OCI-LY1 (cell line): Measurements from ENCODE around the gene TMEM201.

Source experiments
- H2AFZ ChIP-seq: fragments of 200-600 bp; sonication (generic), shearing (Covaris generic); 2 replicates; pipeline ENCODE4 v1.6.0; 2014; ENCODE audit warnings: antibody characterized with exemption, mild to moderate bottlenecking, low read length
- H3F3A ChIP-seq: fragments of 200-600 bp; sonication (generic), shearing (Covaris generic); 2 replicates; pipeline ENCODE4 v1.6.0; 2014; ENCODE audit warnings: mild to moderate bottlenecking, antibody characterized with exemption, low read length, moderate library complexity; ENCODE audit not compliant: insufficient read depth
- H3K27ac ChIP-seq: fragments of 200-600 bp; sonication (generic); 2 replicates; pipeline ENCODE4 v1.5.1; 2014; ENCODE audit warnings: low read length, mixed run types, mild to moderate bottlenecking, low read depth; ENCODE audit not compliant: poor library complexity, severe bottlenecking
- H3K27me3 ChIP-seq: fragments of 200-600 bp; sonication (generic); 2 replicates; pipeline ENCODE4 v1.6.0; 2014; ENCODE audit warnings: antibody characterized with exemption, mild to moderate bottlenecking, low read length, moderate library complexity; ENCODE audit not compliant: insufficient read depth
- H3K36me3 ChIP-seq: fragments of 200-600 bp; sonication (generic); 2 replicates; pipeline ENCODE4 v1.6.1; 2014; ENCODE audit warnings: mild to moderate bottlenecking, antibody characterized with exemption, low read length, moderate library complexity, mixed read lengths; ENCODE audit not compliant: insufficient read depth
- H3K4me1 ChIP-seq: fragments of 200-600 bp; sonication (generic); 2 replicates; pipeline ENCODE4 v1.5.1; 2014; ENCODE audit warnings: mild to moderate bottlenecking, low read length, moderate library complexity; ENCODE audit not compliant: insufficient read depth, severe bottlenecking
- H3K4me2 ChIP-seq: fragments of 200-600 bp; sonication (generic), shearing (Covaris generic); 2 replicates; pipeline ENCODE4 v1.6.1; 2014; ENCODE audit warnings: low read length
- H3K4me3 ChIP-seq: fragments of 200-600 bp; sonication (generic); 2 replicates; pipeline ENCODE4 v1.5.1; 2014; ENCODE audit warnings: low read length, low read depth, mild to moderate bottlenecking, mixed read lengths; ENCODE audit not compliant: poor library complexity, severe bottlenecking
- H3K79me2 ChIP-seq: fragments of 200-600 bp; shearing (Covaris generic); 2 replicates; pipeline ENCODE4 v1.6.1; 2016; ENCODE audit warnings: mixed run types, low read length, mixed read lengths; ENCODE audit not compliant: insufficient read depth
- H3K9ac ChIP-seq: fragments of 200-600 bp; sonication (generic), shearing (Covaris generic); 2 replicates; pipeline ENCODE4 v1.6.1; 2014; ENCODE audit warnings: mild to moderate bottlenecking, low read length, mixed read lengths
- H3K9me2 ChIP-seq: fragments of 200-600 bp; sonication (generic), shearing (Covaris generic); 2 replicates; pipeline ENCODE4 v1.6.1; 2014; ENCODE audit warnings: low read depth, mild to moderate bottlenecking, low read length, mixed read lengths
- H3K9me3 ChIP-seq: fragments of 200-600 bp; shearing (Covaris generic); 2 replicates; pipeline ENCODE4 v1.6.1; 2014; ENCODE audit warnings: low read length, mixed read lengths
- H4K20me1 ChIP-seq: fragments of 200-600 bp; sonication (generic), shearing (Covaris generic); 2 replicates; pipeline ENCODE4 v1.6.0; 2016; ENCODE audit warnings: mild to moderate bottlenecking, low read length; ENCODE audit not compliant: insufficient read depth
- CTCF ChIP-seq: fragments of 200-600 bp; sonication (generic), shearing (Covaris generic); IDR thresholded peaks from 2 replicates; pipeline ENCODE4 v1.5.1; 2017; ENCODE audit warnings: mild to moderate bottlenecking, antibody characterized with exemption, low read length, moderate library complexity, mixed read lengths
- EZH2 ChIP-seq: fragments of 200-600 bp; sonication (generic), shearing (Covaris generic); IDR thresholded peaks from 2 replicates; pipeline ENCODE4 v1.8.0; 2017; ENCODE audit warnings: borderline replicate concordance, mixed run types, mild to moderate bottlenecking, antibody characterized with exemption, low read length, moderate library complexity, mixed read lengths

TMEM201 gene

GRCh38 chr1:9602794-9603167 lies 14.1 kb downstream of the TMEM201 start:
- Histone ChIP-seq H3K36me3 (peaks cover 82% of the 10 kb centered on the region), H4K20me1 (no peaks in the 10 kb centered on the region)

GRCh38 chr1:9603307-9603706 lies 14.6 kb downstream of the TMEM201 start:
- no peak overlapping the region for H3K4me2 ChIP-seq
- no peak overlapping the region for H3K27ac ChIP-seq
- H3F3A ChIP-seq, result no peaks in the 10 kb centered on the region
- H3K4me1 ChIP-seq, result no peaks in the 10 kb centered on the region
- no peak overlapping the region for H3K4me3 ChIP-seq
- no peak overlapping the region for H3K9ac ChIP-seq
- H2AFZ ChIP-seq, result no peak overlapping the region
- H3K79me2 ChIP-seq, result no peaks in the 10 kb centered on the region
- H3K9me2 ChIP-seq, result no peaks in the 10 kb centered on the region
- no peak for TF ChIP-seq EZH2
- no peaks in the 10 kb centered on the region for H4K20me1 ChIP-seq
- H3K27me3 ChIP-seq, result no peaks in the 10 kb centered on the region
- H3K36me3 ChIP-seq, result peaks cover 82% of the 10 kb centered on the region
- no peaks in the 10 kb centered on the region for H3K9me3 ChIP-seq

More at GRCh38 chr1:9602794-9603167, 14.1 kb downstream of the TMEM201 start:
- no peaks in the 10 kb centered on the region for H3K9me3 ChIP-seq
- H3K4me1 ChIP-seq, result no peaks in the 10 kb centered on the region
- H3K79me2 ChIP-seq, result no peaks in the 10 kb centered on the region
- no peak overlapping the region for H3K9ac ChIP-seq
- H3F3A ChIP-seq, result no peaks in the 10 kb centered on the region
- no peak overlapping the region for H3K27ac ChIP-seq
- H3K27me3 ChIP-seq, result no peaks in the 10 kb centered on the region
- H3K4me3 ChIP-seq, result no peak overlapping the region
- no peaks in the 10 kb centered on the region for H3K9me2 ChIP-seq
- H3K4me2 ChIP-seq, result no peak overlapping the region
- no peak for TF ChIP-seq CTCF
- no peak overlapping the region for H2AFZ ChIP-seq

GRCh38 chr1:9603766-9604753 lies 15.3 kb downstream of the TMEM201 start:
- no peak overlapping the region for H3K27ac ChIP-seq

GRCh38 chr1:9604836-9605235 lies 16.1 kb downstream of the TMEM201 start:
- no peak overlapping the region for H3K4me3 ChIP-seq
- no peaks in the 10 kb centered on the region for H3K9me2 ChIP-seq
- H3K9me3 ChIP-seq, result no peaks in the 10 kb centered on the region
- H3K27ac ChIP-seq, result no peak overlapping the region
- H3K79me2 ChIP-seq, result no peaks in the 10 kb centered on the region
- no peak overlapping the region for H3K9ac ChIP-seq
- no peaks in the 10 kb centered on the region for H4K20me1 ChIP-seq
- no peak overlapping the region for H3K4me2 ChIP-seq
- H2AFZ ChIP-seq, result no peak overlapping the region
- no peaks in the 10 kb centered on the region for H3F3A ChIP-seq
- no peaks in the 10 kb centered on the region for H3K4me1 ChIP-seq
- H3K27me3 ChIP-seq, result no peaks in the 10 kb centered on the region
- TF ChIP-seq EZH2 (no peak), CTCF (no peak)
- peaks cover 91% of the 10 kb centered on the region for H3K36me3 ChIP-seq

More at GRCh38 chr1:9603766-9604753, 15.3 kb downstream of the TMEM201 start:
- Histone ChIP-seq H3K9me3 (no peaks in the 10 kb centered on the region), H3K9ac (no peak overlapping the region), H3K36me3 (peaks cover 85% of the 10 kb centered on the region), H3K4me3 (no peak overlapping the region), H3K9me2 (no peaks in the 10 kb centered on the region), H2AFZ (no peak overlapping the region), H3K79me2 (no peaks in the 10 kb centered on the region), H3F3A (no peaks in the 10 kb centered on the region), H3K4me1 (no peaks in the 10 kb centered on the region), H3K27me3 (no peaks in the 10 kb centered on the region), H3K4me2 (no peak overlapping the region), H4K20me1 (no peaks in the 10 kb centered on the region)
- TF ChIP-seq EZH2, result no peak
